Measurements from ENCODE around the gene DOC2A. TPM values are rescaled to one million over a fixed set of nuclear protein-coding genes. Genes with fewer than 3 reads are reported as not detected.
A peak's percentile ranks its signal among the peaks of the same experiment; 100 is the strongest.

The DOC2A gene
- total and polyA plus RNA-seq, 5 experiments from 2014 or later = not detected

DNA sequence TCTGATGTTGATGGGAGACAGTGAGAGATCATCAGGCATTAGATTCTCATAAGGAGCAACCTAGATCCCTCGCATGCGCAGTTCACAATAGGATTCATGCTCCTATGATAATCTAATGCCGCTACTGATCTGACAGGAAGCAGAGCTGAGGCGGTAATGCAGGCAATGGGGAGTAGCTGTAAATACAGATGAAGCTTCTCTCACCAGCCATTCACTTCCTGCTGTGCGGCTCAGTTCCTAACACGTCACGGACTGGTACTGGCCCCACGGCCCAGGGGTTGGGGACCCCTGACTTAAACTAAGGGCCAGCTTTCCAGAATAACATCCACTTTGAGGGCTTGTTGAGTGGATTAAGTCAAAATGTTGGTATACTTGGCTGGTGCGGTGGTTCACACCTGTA lies 51.5 kb downstream of the DOC2A start:
- no peaks in the 10 kb centered on the region for H3K36me3 Mint-ChIP-seq
- H3K27ac Mint-ChIP-seq = peak overlapping the region in 1 of 10 donors; percentile 17
- peaks cover 11 to 22% (median 20%) of the 10 kb centered on the region in 4 donors for H3K4me1 Mint-ChIP-seq
- no peaks in the 10 kb centered on the region for H3K9me3 Mint-ChIP-seq
- H3K27me3 Mint-ChIP-seq = peaks cover 0 to 3% (median 0%) of the 10 kb centered on the region in 5 donors
- DNase-seq (no peak), ATAC-seq (no peak)
- peak overlapping the region in 1 of 10 donors; percentile 2 for H3K4me3 Mint-ChIP-seq
- POLR2A ChIA-PET = interaction anchor here (0.5 to 1.0 kb wide), 2 partner anchors 14 to 108 kb away, joined by 3 read pairs; partner anchors contain the start of gene TAOK2

DNA sequence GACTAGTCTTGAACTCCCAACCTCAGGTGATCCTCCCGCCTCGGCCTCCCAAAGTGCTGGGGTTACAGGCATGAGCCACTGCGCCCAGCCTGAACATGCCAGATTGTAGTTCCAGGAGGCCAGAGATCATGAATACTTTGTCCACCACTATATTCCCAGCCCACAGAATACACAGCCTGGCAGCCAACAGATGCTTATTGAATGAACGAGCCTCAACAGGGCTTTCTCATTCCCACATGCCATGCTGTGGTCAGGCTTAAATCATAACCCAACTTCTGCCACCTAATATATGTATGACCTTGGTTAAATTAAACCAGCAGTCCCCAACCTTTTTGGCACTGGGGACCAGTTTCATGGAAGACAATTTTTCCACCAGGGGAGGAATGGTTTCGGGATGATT lies 52.1 kb downstream of the DOC2A start:
- Mint-ChIP-seq H3K4me3 (no peak overlapping the region), H3K36me3 (no peaks in the 10 kb centered on the region), H3K9me3 (no peaks in the 10 kb centered on the region), H3K27ac (peak overlapping the region in 1 of 10 donors; percentile 43), H3K4me1 (peaks cover 10 to 22% (median 20%) of the 10 kb centered on the region in 4 donors), H3K27me3 (peaks cover 0 to 3% (median 0%) of the 10 kb centered on the region in 5 donors)
- DNase-seq (no peak), ATAC-seq (no peak)
- POLR2A ChIA-PET = interaction anchor here (0.7 to 1.0 kb wide), 2 partner anchors 15 to 702 kb away, joined by 3 to 4 read pairs; partner anchors contain the start of gene TAOK2

Other genes starting within 250 kb of the DOC2A start
- gene ZG16, start 232.8 kb downstream of the DOC2A start, total RNA-seq = not detected
- not detected for gene ZG16, start 232.8 kb downstream of the DOC2A start, polyA plus RNA-seq
- gene KIF22, start 220.3 kb downstream of the DOC2A start, total RNA-seq = 10 to 100 TPM; 79.6 to 84.6 TPM
- 10 to 100 TPM; 36.9 to 45.4 (median 39.6) TPM for gene KIF22, start 220.3 kb downstream of the DOC2A start, polyA plus RNA-seq
- gene MAZ, start 204.5 kb downstream of the DOC2A start, total RNA-seq = 100 to 1,000 TPM; 278 to 282 TPM
- gene MAZ, start 204.5 kb downstream of the DOC2A start, polyA plus RNA-seq = 10 to 100 TPM; 50.3 to 74.6 (median 58.8) TPM
- gene PRRT2, start 198.8 kb downstream of the DOC2A start, total RNA-seq = 1 to 10 TPM; 1.5 to 1.6 TPM
- gene PRRT2, start 198.8 kb downstream of the DOC2A start, polyA plus RNA-seq = under 1 TPM in 2 of 3 donors, not detected in 1; 0.14 to 0.21 TPM
- gene PAGR1, start 194.9 kb downstream of the DOC2A start, total RNA-seq = 10 to 100 TPM; 31.3 to 35.9 TPM
- gene PAGR1, start 194.9 kb downstream of the DOC2A start, polyA plus RNA-seq = 10 to 100 TPM; 51.4 to 57.5 (median 55.5) TPM
- 100 to 1,000 TPM; 123 to 132 TPM for gene MVP, start 190.6 kb downstream of the DOC2A start, total RNA-seq
- gene MVP, start 190.6 kb downstream of the DOC2A start, polyA plus RNA-seq = 100 to 1,000 TPM; 120 to 160 (median 134) TPM
- 10 to 100 TPM; 73.7 to 74.5 TPM for gene CDIPT, start 147.8 kb downstream of the DOC2A start, total RNA-seq
- gene CDIPT, start 147.8 kb downstream of the DOC2A start, polyA plus RNA-seq = 10 to 100 TPM; 79.6 to 95.7 (median 91.3) TPM
- under 1 TPM in 1 of 2 experiments, not detected in 1; 0.21 TPM for gene SEZ6L2, start 111.5 kb downstream of the DOC2A start, total RNA-seq
- gene SEZ6L2, start 111.5 kb downstream of the DOC2A start, polyA plus RNA-seq = not detected
- not detected for gene ASPHD1, start 110.5 kb downstream of the DOC2A start, total RNA-seq
- gene ASPHD1, start 110.5 kb downstream of the DOC2A start, polyA plus RNA-seq = not detected
- 10 to 100 TPM; 65.4 to 75.9 TPM for gene KCTD13, start 84.8 kb downstream of the DOC2A start, total RNA-seq
- gene KCTD13, start 84.8 kb downstream of the DOC2A start, polyA plus RNA-seq = 1 to 10 TPM; 5.4 to 10.0 (median 8.4) TPM
- gene TMEM219, start 48.9 kb downstream of the DOC2A start, total RNA-seq = 10 to 100 TPM; 63.1 to 74.0 TPM
- 100 to 1,000 TPM; 157 to 179 (median 174) TPM for gene TMEM219, start 48.9 kb downstream of the DOC2A start, polyA plus RNA-seq
- 10 to 100 TPM; 40.8 to 42.6 TPM for gene TAOK2, start 37.2 kb downstream of the DOC2A start, total RNA-seq
- gene TAOK2, start 37.2 kb downstream of the DOC2A start, polyA plus RNA-seq = 1 to 10 TPM; 2.6 to 6.6 (median 2.8) TPM
- 10 to 100 TPM; 15.3 to 16.6 TPM for gene HIRIP3, start 15.4 kb downstream of the DOC2A start, total RNA-seq
- gene HIRIP3, start 15.4 kb downstream of the DOC2A start, polyA plus RNA-seq = 10 to 100 TPM; 10.6 to 30.1 (median 18.7) TPM
- gene INO80E, start 14.8 kb downstream of the DOC2A start, total RNA-seq = 100 to 1,000 TPM; 107 to 115 TPM
- 1 to 10 TPM; 6.5 to 8.9 (median 7.6) TPM for gene INO80E, start 14.8 kb downstream of the DOC2A start, polyA plus RNA-seq
- not detected for gene C16orf92, start 12.2 kb upstream of the DOC2A start, total RNA-seq
- gene C16orf92, start 12.2 kb upstream of the DOC2A start, polyA plus RNA-seq = not detected
- gene TLCD3B, start 20.2 kb upstream of the DOC2A start, total RNA-seq = not detected
- not detected for gene TLCD3B, start 20.2 kb upstream of the DOC2A start, polyA plus RNA-seq
- gene ALDOA, start 54.7 kb upstream of the DOC2A start, total RNA-seq = 100 to 1,000 TPM; 580 to 594 TPM
- gene ALDOA, start 54.7 kb upstream of the DOC2A start, polyA plus RNA-seq = 1,000 to 10,000 TPM in 1 of 3 donors, 100 to 1,000 TPM in 2; 798 to 1,176 (median 994) TPM
- gene PPP4C, start 65.0 kb upstream of the DOC2A start, total RNA-seq = 10 to 100 TPM; 82.8 to 83.4 TPM
- 100 to 1,000 TPM; 153 to 199 (median 161) TPM for gene PPP4C, start 65.0 kb upstream of the DOC2A start, polyA plus RNA-seq
- 1 to 10 TPM; 2.4 to 2.5 TPM for gene TBX6, start 80.9 kb upstream of the DOC2A start, total RNA-seq
- gene TBX6, start 80.9 kb upstream of the DOC2A start, polyA plus RNA-seq = under 1 TPM; 0.15 to 0.25 (median 0.25) TPM
- gene YPEL3, start 85.2 kb upstream of the DOC2A start, total RNA-seq = 100 to 1,000 TPM; 254 to 264 TPM
- gene YPEL3, start 85.2 kb upstream of the DOC2A start, polyA plus RNA-seq = 100 to 1,000 TPM; 201 to 301 (median 206) TPM
- gene GDPD3, start 102.5 kb upstream of the DOC2A start, total RNA-seq = 10 to 100 TPM; 19.8 to 25.0 TPM
- gene GDPD3, start 102.5 kb upstream of the DOC2A start, polyA plus RNA-seq = under 1 TPM in 1 of 3 donors, not detected in 2; 0.18 TPM
- gene MAPK3, start 112.2 kb upstream of the DOC2A start, total RNA-seq = 10 to 100 TPM; 61.8 to 64.7 TPM
- gene MAPK3, start 112.2 kb upstream of the DOC2A start, polyA plus RNA-seq = 1 to 10 TPM; 6.7 to 7.8 (median 7.8) TPM
- 100 to 1,000 TPM; 881 to 897 TPM for gene CORO1A, start 172.6 kb upstream of the DOC2A start, total RNA-seq
- 1,000 to 10,000 TPM; 1,262 to 1,424 (median 1,364) TPM for gene CORO1A, start 172.6 kb upstream of the DOC2A start, polyA plus RNA-seq
- gene BOLA2B, start 182.6 kb upstream of the DOC2A start, total RNA-seq = 10 to 100 TPM; 66.6 to 73.1 TPM
- 100 to 1,000 TPM; 225 to 251 (median 237) TPM for gene BOLA2B, start 182.6 kb upstream of the DOC2A start, polyA plus RNA-seq
- gene SLX1A, start 182.8 kb upstream of the DOC2A start, total RNA-seq = 10 to 100 TPM; 32.5 to 47.1 TPM
- gene SLX1A, start 182.8 kb upstream of the DOC2A start, polyA plus RNA-seq = 10 to 100 TPM; 35.6 to 60.2 (median 44.2) TPM
- gene SULT1A3, start 188.2 kb upstream of the DOC2A start, total RNA-seq = 10 to 100 TPM; 26.9 to 29.4 TPM
- 1 to 10 TPM in 1 of 3 donors, under 1 TPM in 1, not detected in 1; 0.47 to 1.3 TPM for gene SULT1A3, start 188.2 kb upstream of the DOC2A start, polyA plus RNA-seq
- 10 to 100 TPM; 30.8 to 40.8 TPM for gene NPIPB13, start 237.5 kb upstream of the DOC2A start, total RNA-seq
- under 1 TPM; 0.22 to 0.59 (median 0.40) TPM for gene NPIPB13, start 237.5 kb upstream of the DOC2A start, polyA plus RNA-seq

Measured in naive thymus-derived CD8-positive, alpha-beta T cell (primary cell).